HG03460 (cell line): ENCODE data around the gene DDX1.

Experiments used
- ATAC-seq: cut with Tn5 transposase; IDR thresholded peaks from one replicate; pipeline ENCODE4 v1.9.1; 2021; ENCODE audit not compliant: unreplicated experiment

The DDX1 gene

DNA sequence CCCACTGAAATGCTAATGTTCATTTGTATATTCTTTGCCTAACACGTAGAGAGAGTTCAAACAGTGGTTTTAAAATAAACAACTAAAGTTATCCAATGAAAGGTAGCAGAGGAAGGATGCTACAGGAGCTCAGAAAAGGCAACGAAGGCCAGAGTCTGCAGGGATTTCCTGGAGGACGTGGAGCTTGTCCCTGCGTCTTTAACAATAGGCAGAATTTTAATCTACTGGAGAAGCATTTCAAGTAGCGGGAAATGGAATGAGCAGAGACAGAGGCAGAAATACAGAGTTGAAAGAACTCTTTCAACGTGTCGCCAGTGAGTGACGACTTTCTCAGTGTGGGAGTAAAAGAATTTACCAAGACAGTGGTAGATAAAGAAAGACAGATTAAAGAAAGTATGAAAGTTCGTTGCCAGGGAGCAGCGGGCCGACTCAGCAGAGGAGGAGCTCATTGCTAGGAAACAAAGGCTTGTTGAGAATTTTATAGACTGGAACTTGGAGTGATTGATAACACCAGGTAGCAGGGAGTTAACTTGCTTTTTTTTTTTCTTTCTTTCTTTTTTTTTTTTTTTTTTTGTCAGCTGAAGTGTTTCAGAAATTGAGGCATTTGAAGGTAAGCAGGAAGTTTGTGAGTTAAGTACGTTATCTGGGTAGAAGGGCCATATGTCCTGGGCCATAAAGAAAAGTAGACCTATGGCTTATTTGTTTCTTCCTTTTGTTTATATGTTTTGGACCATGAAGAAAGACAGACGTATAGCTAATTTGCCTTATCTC, 29.9 kb upstream of the DDX1 start:
- peak; percentile 22 for ATAC-seq

DNA sequence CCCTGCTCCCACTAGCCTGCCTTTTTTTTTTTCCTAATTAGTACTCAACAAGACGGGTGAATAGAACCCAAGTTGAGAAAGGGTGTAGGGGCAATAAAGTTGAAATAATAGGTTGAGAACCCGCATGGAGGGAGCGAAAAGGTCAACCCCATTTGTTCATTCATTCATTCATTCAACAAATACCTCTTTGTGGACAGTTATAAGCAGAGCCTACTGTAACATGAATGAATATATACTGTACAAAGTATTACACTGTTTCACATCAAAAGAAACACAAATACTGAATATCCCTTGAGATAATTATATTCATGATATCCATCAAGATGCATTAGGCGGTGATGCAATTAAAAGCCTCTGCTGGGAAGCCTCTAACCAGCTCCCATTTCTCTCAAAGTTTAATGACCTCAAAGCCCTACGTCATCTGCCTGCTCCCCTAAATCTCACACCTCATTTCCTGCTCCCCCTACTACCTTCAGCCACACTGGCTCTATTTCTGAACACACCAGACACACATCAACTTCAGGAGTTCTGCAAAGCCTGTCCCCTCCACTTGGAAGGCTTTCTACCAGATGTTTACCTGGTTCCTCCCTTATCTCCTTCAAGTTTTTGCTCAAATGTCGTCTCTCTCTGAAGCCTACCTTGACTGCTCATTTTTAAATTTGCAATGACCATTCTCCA, 29.2 kb upstream of the DDX1 start:
- no peak for ATAC-seq

DNA sequence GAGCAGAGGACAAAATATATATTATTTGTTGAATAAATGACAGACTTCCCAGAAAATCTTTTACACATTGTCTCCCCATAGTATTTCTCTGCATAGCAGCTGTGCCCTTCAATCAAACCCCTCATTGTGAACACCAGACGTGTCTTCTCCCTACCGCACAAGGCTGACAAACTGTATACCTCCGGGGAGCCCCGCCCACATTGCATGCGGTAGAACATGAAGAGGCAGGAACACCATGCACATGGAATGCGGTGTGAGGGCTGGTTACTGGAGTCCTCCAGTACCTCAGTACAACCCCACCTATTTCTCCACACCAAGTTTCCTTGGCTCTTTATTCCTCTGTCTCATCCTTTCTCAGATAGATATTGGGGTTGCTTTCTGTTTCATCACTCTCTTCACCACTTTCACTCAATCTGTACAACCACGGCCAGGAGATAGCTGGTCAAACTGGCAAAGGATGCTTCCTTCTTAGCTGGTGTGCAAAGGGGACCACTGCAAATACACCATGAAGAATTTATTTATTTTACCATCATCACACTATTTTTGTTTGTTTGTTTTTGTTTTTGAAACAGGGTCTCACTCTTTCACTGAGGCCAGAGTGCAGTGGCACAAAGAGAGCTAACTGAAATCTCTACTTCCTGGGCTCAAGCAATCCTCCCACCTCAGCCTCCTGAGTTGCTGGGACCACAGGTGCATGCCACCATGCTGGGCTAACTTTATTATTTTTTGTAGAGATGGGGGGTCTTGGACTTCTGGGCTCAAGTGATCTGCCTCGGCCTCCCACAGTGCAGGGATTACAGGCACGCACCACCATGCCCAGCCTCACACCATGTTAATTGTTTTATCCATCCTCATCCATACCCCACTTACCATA, 28.2 kb upstream of the DDX1 start:
- no peak for ATAC-seq

DNA sequence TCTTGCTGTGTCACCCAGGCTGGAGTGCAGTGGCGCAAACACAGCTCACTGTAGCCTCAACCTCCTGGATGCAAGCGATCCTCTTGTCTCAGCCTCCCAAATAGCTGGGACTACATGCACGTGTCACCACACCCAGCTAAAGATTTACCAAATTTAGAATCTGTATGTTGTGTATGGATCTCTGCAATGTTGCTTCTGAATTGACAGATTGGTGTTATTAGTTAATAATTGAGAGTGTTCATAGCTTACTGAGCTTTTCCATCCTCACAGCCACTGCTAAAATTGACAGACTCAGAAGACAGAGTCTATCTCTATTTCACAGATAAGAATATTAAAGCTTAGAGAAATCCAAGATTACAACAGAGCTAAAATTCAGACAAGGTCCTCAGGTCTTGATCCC, 26.3 kb upstream of the DDX1 start:
- no peak for ATAC-seq

DNA sequence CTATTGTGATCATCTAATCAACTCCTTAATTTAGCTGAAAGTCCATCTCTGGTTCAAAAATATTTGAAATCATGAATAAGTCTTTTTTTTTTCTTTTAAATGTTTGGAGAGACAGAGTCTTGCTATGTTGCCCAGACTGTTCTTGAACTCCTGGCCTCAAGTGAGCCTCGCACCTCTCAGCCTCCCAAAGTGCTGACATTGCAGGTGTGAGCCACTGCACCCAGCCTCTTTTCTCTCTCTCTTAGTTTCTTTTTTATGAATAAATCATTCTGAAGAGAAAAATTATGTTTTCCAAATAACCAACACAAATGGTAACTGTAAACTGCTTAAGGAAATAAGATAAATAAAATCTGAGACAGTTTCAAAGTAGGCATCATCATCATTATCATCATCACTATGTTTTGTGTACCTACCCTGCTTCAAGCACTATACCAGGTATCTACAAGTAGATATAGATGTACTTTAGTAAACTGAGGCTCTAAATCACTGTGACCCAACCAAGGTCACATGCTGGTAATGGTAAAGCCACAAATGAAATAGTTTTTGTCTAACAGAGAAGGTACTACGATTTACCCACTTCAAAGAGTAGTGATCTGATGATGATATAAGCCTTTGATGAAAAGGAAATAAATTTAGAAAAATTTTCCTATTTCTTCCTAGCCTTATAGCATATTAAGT, 25.5 kb upstream of the DDX1 start:
- no peak for ATAC-seq

DNA sequence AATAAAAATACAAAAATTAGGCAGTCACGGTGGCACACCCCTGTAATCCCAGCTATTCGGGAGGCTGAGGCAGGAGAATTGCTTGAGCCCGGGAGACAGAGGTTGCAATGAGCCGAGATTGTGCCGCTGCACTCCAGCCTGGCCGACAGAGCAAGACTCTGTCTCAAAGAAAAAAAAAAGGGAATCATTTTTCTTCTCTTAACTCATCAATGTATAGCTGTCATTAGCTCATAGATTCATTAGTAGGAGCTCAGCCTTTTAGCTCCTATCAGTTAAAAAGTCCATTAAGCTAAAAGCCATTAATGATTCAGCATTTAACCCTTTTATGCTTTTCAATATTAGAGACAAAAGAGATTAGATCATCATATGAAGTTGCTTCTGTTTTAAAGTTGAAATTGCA, 24.8 kb upstream of the DDX1 start:
- no peak for ATAC-seq

DNA sequence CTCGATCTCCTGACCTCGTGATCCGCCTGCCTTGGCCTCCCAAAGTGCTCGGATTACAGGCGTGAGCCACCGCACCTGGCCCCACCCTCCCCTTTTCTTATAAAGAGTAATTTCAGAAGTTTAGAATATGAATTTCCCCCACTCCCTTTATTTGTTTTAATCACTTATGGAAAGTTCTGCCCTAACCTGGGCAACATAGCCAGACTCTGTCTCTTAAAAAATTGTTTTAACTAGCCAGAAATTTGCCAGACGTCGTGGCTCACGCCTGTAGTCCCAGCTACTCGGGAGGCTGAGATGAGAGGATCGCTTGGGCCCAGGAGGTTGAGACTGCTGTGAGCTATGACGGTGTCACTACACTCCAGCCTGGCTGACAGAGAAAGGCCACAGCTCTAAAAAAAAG, 22.8 kb upstream of the DDX1 start:
- ATAC-seq: no peak

DNA sequence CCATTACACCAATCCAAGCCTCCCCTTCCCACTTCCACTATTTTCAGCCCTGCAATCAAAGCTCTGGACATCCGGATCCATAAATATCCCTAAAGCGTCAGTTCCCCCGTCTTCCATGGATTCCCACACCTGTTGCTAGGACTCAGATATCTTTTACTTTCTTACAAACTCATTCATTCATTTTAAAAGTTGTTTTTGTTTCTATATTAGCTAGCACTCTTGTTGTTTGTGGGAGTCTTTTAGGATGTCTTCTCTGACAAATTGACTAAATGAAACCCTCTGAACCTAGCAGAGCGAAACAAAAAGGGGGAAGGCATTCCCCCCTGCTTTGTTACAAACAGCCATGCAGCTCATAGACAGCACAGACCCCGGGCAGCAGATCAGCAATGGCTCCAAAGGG, 21.6 kb upstream of the DDX1 start:
- no peak for ATAC-seq

DNA sequence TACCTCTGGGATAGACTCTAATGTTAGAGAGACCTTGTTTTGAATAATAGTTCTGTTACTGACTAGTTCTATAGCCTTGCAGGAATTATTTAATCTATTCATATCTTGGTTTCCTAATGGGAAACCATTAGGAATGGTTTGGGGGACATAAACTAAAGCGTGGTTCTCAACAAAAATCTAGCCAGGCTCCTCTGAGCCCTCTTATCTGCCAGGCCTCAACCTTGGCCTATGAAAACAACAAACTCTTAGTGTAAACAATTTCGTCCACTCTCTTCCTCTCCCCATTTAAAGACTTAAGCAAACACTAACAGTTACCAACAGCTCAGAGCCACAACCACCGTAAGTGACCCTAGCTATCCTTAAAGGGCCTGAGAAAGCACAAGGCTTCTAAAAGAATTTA, 19.9 kb upstream of the DDX1 start:
- no peak for ATAC-seq

DNA sequence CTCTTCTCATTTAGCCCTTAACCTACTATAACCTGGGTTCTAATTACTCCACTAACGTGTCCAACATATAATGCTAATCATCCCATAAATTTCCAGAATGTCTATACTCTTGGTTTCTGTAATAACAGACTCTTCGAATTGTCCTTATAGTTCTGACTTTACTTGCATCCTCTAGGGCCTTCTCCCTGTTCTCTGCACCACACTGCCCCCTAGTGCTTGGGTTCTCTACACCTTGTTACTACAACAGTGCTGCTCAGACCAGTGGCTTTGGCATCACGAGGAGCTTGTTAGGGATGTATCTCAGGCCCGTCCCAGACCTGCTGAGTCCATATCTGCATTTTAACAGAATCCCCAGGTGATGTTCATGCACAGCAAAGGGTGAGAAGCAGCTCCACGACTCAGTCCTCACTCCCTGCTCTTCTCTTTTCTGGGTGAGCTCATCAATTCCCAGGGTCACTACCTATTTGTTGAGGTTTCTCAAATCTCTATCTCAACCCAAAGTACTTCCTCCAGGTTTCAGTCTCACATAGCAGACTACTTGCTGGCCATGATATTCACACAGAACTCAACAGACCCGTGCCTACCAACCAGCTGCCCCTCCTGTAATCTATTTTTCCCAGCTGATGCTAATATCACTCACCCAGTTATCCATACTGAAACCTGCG, 14.5 kb upstream of the DDX1 start:
- ATAC-seq: peak; percentile 86

DNA sequence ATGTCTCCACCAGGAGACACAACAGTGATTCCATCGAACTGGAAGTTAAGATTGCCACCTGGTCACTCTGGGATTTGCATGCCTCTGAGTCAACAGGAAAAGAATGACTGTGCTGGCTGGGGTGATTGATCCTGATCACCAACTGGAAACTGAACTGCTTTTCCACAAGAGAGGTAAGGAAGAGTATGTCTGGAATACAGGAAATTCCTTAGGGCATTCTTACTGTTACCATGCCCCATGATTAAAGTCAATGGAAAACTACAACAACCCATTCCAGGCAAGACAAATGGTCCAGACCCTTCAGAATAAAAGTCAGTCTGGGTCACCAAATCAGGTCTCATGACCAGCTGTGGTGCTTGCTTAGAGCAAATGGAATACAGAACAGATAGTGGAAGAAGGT, 12.0 kb upstream of the DDX1 start:
- no peak for ATAC-seq

DNA sequence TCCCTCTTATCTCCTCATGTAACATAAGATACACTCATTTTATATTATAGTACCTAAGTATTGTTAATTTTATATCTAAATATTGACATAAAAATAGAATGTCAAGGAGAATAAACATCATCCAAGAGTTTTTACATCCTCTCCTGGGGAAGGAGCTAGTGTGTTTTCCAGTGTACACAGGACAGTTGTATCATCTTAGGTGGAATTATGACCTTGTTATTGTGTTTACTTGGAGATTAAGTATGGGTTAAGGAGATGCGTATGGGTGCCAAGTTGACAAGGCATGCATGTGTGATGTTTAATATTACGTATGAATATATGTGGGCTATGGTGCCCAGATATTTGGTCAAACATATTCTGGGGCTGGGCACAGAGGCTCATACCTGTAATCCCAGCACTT, 11.2 kb upstream of the DDX1 start:
- no peak for ATAC-seq

DNA sequence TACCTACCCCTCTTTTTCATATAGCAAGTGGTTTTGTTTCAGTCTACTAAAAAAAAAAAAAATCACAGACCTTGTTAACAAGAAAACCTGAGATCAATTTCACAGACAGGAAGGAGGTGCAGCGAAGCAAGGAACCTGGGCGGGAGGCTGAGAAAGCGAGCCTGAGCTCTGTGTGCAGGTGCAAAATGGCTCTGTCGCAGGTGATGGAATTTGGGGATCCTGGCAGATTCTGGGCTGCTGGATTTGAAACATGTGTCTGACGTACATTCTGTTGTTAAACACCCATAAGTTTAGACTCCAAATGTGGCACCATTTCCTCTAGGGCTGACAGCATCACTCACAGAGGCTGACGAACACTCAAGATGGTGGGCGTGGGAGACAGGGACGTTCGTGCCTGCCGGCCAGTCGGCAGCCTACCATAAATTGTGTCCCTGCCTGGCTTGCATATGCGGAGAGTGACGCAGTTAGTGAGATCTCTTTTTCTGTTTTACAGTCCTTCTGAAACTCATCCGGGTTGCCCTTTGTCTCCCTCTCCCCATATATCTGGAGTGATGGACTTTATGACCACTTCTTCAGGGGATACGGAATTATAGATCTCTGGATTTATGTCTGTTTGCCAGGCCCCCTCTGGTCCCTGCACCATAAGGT, 8.8 kb upstream of the DDX1 start:
- ATAC-seq: no peak

DNA sequence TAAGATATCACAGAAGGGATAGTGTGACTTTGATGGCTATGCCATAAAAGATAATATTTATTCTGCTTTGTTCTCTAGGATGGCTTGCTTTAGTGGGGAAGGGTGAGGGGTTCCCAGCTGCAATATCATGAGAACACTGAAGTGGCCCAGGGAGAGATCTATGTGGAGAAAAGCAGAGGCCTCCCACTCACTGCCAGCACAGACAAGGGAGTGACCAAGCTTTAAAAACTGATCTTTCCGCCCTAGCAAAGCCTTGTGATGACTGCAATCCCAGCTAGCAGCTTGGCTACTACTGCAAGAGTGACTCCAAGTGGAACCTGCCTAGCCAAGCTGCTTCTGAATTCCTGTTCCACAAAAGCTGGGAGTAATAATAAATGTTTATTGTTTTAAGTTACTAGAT, 7.8 kb upstream of the DDX1 start:
- no peak for ATAC-seq

DNA sequence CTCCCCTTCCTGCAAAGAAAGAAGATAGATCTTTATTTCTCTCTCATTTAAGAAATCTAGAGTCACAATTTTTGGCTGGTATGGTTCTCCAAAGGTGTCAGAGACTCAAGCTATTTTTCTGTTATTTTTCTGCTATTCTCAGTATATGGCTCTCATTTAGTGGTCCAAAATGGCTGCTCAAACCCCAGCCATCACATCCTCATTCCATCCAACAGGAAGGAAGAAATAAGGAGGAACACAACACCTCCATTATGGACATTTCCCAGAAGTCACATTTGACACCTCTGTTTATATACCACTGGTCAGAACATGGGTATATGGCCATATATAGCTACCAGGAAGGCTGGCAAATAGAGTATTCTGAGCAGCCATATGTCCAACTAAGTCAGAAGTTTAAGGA, 7.4 kb upstream of the DDX1 start:
- no peak for ATAC-seq

DNA sequence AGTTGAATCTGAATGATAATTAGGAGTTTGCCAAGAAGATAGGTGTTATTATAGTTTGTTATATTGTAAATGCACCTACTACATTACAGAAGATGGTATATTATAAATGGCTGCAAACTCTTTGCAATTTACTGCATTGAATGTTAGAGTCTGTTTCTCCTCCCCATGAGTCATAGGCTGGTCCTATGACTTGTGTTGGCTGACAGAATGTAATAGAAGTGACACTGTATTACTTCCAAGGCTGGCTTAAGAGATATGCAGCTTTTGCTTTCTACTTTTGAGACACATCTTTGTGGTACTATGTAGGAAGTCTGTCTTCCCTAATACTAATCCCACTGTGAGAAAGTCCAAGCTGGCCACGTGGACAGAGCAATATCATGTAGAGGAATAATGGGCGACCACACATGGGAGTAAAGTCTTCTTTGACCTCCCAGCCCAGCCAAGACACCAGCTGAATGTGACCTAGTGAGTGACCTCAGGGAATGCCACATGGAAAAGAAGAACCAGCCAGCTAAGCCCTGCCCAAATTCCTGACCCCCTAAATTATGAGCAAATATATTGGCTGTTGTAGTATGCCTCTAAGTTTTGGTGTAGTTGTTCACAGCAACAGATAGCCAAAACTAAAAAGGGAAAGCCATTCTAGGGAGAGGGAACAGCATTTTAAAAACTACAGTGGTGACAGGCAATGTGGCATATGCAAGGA, 6.8 kb upstream of the DDX1 start:
- ATAC-seq: no peak

DNA sequence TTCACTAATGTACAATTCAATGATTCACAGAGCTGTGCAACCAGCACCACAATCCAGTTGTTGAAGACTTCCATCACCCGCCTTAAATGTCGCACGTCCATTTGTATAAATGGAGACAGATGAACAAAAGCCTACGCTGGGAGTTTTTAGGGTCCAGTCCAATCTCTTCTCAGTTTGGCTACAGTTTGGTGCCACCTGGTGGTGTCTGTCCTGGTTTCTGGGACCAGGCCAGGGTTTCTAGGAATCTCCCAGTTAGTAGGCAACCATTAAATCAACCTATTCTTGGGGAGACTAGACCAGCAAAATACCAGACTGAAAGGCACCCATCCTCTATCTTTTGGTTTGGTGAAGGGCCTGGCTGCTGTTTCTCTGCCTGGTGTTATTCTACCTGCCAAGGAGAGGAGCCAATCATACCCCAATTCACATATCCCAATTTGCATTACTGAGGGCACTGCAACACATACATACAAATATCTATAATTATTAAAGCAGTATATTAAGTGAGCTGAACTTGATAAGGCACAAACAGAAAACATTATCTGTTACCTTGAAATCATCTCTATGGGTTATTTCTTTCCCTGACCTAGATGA, 3.2 kb upstream of the DDX1 start:
- ATAC-seq: no peak

DNA sequence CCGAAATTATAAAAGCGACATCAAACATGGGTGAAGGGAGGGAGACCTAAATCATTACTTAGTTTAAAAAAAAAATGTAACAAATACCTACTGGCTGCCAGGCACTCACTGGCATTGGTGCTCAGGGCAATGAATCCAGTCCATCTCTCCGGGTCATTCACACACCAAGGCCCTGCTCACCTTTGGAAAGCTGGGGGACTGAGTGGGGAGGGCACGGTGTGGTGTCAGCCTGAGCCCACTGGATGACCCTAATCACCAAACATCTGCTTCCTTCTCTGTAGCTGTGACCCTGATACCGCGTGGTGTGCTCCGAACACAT, 336 bp upstream of the DDX1 start:
- no peak for ATAC-seq

DNA sequence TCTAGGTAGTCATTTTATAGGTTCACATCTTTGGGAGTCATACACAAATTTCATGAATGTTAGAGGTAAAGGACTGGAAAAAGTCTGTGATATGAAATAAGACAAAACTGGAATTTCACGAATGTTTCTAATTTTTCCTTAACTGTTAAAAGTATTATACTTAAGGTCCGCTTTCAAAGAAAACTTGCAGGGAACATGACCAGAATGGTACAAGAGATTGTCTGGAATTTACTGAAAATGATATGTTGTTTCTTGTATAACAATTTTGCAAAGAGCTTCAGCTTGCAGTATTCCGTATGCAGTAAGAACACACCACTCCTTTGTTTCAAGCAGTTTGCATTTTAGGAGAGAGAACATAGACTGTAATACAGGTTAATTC, 1.6 kb downstream of the DDX1 start:
- no peak for ATAC-seq
